Neural crest cell (in vitro differentiated cells): ENCODE results near the gene CFL2. TPM values are rescaled to one million over a fixed set of nuclear protein-coding genes. Genes with fewer than 3 reads are reported as not detected.
"Not testable (repeated sequence)": the region's sequence is repeated elsewhere in the genome, so short reads cannot be mapped to it uniquely, and the experiment has no call there.

Experiments used
- DNase-seq: peaks from one replicate; pipeline ENCODE4 v3.0.0; 2021; ENCODE audit warnings: low read depth, mixed read lengths, low spot score
- H3K27ac Mint-ChIP-seq: one replicate; pipeline ENCODE4 v1.8.0; 2021; ENCODE audit warnings: mild to moderate bottlenecking, mixed read lengths; ENCODE audit not compliant: unreplicated experiment
- H3K27me3 Mint-ChIP-seq: 2 replicates; pipeline ENCODE4 v1.8.0; 2021; ENCODE audit warnings: low read depth, mild to moderate bottlenecking, mixed read lengths
- H3K36me3 Mint-ChIP-seq: 2 replicates; pipeline ENCODE4 v1.8.0; 2021; ENCODE audit warnings: low read depth, mild to moderate bottlenecking, mixed read lengths
- H3K4me1 Mint-ChIP-seq: 2 replicates; pipeline ENCODE4 v1.8.0; 2021; ENCODE audit warnings: mixed read lengths
- H3K4me3 Mint-ChIP-seq: one replicate; pipeline ENCODE4 v1.8.0; 2021; ENCODE audit warnings: mild to moderate bottlenecking, mixed read lengths
- H3K9me3 Mint-ChIP-seq: 2 replicates; pipeline ENCODE4 v1.8.0; 2021; ENCODE audit warnings: mixed read lengths
- CTCF ChIP-seq: fragments of 200-600 bp; sonication (generic); conservative IDR thresholded peaks from 2 replicates; pipeline ENCODE4 v1.5.0; 2021; ENCODE audit warnings: antibody characterized with exemption, mild to moderate bottlenecking
- total RNA-seq: library from RNA; stranded (reverse); gene quantifications from 2 replicates; pipeline ENCODE4 v1.2.1, GENCODE V29; 2021

The CFL2 gene
- total RNA-seq, 1 donor from 2014 or later = 56.5 TPM

DNA sequence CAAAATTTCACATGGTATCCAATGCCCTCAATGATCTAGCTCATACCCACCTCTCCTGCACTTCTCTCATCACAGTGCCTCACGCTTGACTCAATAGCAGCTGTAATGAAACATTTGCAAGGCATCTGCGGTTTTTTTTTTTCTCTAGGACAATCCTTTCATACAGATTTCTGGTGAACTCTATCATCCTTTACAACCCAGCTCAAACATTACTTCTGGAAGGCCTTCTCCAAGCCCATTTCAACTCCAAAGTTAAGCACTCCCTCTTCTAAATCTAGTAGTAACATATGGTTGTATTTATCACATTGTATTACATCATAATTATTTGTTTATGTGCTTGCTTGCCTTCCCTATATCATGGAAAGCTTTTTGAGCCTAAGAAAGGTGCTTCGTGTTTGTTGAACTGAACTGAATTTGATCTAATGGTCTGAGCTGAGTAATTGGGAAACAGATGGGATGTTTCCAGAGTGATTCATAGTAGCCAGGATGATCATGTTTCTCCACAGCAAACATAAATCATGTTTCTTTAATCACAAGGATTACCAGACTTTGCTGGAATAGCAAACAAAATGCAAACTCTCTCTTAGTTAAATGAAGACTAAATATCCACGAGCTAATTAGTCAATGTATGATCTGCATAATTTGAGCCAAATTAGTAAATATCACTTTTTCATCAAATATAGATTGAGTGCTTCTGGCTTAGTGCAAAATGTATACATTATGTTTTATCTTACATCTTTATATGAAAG is 14.3 kb downstream of the CFL2 start:
- Mint-ChIP-seq H3K27me3 (no peaks in the 10 kb centered on the region), H3K36me3 (no peaks in the 10 kb centered on the region), H3K4me3 (no peak overlapping the region), H3K9me3 (no peaks in the 10 kb centered on the region), H3K4me1 (no peaks in the 10 kb centered on the region), H3K27ac (no peak overlapping the region)
- TF ChIP-seq CTCF = no peak
- no peak for DNase-seq

DNA sequence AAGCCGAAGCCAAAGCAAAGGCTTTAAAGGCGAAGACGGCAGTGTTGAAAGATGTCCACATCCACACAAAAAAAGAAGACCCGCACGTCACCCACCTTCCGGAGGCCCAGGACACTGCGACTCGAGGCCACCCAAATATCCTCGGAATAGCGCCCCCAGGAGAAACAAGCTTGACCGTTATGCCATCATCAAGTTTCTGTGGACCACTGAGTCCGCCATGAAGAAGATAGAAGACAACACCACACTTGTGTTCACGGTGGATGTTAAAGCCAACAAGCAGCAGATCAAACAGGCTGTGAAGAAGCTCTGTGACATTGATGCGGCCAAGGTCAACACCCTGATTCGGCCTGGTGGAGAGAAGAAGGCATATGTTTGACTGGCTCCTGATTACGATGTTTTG is 20.2 kb downstream of the CFL2 start:
- not testable (repeated sequence) for H3K4me1 Mint-ChIP-seq, H3K9me3 Mint-ChIP-seq, H3K27ac Mint-ChIP-seq, DNase-seq, H3K36me3 Mint-ChIP-seq, H3K4me3 Mint-ChIP-seq, H3K27me3 Mint-ChIP-seq

GRCh38 chr14:34693228-34693939 is 21.0 kb downstream of the CFL2 start:
- H3K27ac Mint-ChIP-seq = no peak overlapping the region
- no peaks in the 10 kb centered on the region for H3K9me3 Mint-ChIP-seq
- TF ChIP-seq CTCF = no peak
- peaks cover 10% of the 10 kb centered on the region for H3K4me1 Mint-ChIP-seq
- peak overlapping the region; percentile 62 for H3K4me3 Mint-ChIP-seq
- H3K36me3 Mint-ChIP-seq = no peaks in the 10 kb centered on the region
- no peak for DNase-seq
- no peaks in the 10 kb centered on the region for H3K27me3 Mint-ChIP-seq

- Mint-ChIP-seq H3K4me1 (peaks cover 10% of the 10 kb centered on the region), H3K36me3 (no peaks in the 10 kb centered on the region), H3K27me3 (no peaks in the 10 kb centered on the region), H3K9me3 (no peaks in the 10 kb centered on the region), H3K27ac (no peak overlapping the region), H3K4me3 (no peak overlapping the region)
- DNase-seq = no peak
- TF ChIP-seq CTCF = no peak
Measured at GRCh38 chr14:34692898-34693227, 21.5 kb downstream of the CFL2 start.

DNA sequence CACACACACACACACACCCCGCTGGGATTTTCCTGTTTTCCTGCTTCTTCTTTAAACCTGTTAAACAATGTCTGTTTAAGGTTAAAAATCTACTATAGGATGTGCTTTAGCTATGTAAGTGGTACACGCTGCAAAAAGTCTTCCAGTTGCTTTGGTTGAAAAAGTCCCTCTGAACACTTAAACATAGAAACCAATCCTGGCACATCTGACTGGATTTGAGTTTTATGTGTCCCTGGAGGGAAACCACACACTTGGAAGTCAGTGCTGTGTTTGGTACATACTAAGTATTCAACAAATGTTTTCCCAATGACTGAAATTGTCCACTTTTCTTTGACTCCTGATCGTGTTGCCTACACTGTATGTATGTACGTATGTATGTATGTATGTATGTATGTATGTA is 22.0 kb downstream of the CFL2 start:
- H3K36me3 Mint-ChIP-seq = no peaks in the 10 kb centered on the region
- H3K4me3 Mint-ChIP-seq = no peak overlapping the region
- H3K27ac Mint-ChIP-seq = no peak overlapping the region

More for the DNA sequence above, 22.0 kb downstream of the CFL2 start:
- no peak for TF ChIP-seq CTCF
- no peak for DNase-seq
- H3K9me3 Mint-ChIP-seq = no peaks in the 10 kb centered on the region
- no peaks in the 10 kb centered on the region for H3K27me3 Mint-ChIP-seq
- H3K4me1 Mint-ChIP-seq = peaks cover 10% of the 10 kb centered on the region
